ENCODE measurements around the gene AQP12A.

DNA sequence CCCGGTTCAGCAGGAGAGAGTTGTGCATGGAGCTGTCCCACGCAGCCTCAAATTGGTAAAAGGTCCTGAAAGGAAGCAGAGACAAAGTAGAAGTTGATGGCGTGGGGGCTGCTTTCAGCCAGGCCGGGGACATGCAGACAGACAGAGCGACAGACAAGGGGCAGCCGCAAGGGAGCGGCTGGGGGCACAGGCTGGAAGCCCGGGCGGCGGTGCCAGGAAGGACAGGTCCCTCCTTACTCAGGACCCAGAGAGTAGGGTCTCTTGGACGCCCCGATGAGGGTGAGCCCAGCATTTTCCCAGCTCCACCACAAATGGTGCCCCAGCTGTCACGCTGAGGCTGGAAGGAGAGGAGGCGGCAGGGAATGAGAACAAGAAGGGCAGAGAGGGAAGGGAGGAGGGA, 35.2 kb downstream of the AQP12A start:
- TF ChIP-seq POLR2A (IDR thresholded peaks at IDR 0.05) = no peak
- TF ChIP-seq, protein P1, sequence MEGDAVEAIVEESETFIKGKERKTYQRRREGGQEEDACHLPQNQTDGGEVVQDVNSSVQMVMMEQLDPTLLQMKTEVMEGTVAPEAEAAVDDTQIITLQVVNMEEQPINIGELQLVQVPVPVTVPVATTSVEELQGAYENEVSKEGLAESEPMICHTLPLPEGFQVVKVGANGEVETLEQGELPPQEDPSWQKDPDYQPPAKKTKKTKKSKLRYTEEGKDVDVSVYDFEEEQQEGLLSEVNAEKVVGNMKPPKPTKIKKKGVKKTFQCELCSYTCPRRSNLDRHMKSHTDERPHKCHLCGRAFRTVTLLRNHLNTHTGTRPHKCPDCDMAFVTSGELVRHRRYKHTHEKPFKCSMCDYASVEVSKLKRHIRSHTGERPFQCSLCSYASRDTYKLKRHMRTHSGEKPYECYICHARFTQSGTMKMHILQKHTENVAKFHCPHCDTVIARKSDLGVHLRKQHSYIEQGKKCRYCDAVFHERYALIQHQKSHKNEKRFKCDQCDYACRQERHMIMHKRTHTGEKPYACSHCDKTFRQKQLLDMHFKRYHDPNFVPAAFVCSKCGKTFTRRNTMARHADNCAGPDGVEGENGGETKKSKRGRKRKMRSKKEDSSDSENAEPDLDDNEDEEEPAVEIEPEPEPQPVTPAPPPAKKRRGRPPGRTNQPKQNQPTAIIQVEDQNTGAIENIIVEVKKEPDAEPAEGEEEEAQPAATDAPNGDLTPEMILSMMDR (IDR thresholded peaks at IDR 0.05) = no peak

Measured in uterus (tissue), 2 donors.